HTR-8/SVneo (cell line): ENCODE results near the gene LRRC14B.

Experiments
- DNase-seq: peaks from one replicate; pipeline ENCODE4 v3.0.0; 2011; ENCODE audit warnings: low spot score, mixed read lengths; ENCODE audit not compliant: insufficient read length
- FAIRE-seq: peaks from 2 replicates; lab custom pipeline; 2011; peaks lifted over from hg19 to GRCh38; lab: Jason Lieb, UNC

The LRRC14B gene

GRCh38 chr5:172841-173251 lies 18.4 kb upstream of the LRRC14B start:
- FAIRE-seq, result no peak
- no peak for DNase-seq

GRCh38 chr5:173392-174290 lies 17.7 kb upstream of the LRRC14B start:
- peak; percentile 95 for FAIRE-seq
- DNase-seq, result no peak

GRCh38 chr5:174291-174600 lies 17.0 kb upstream of the LRRC14B start:
- no peak for DNase-seq
- FAIRE-seq, result no peak

GRCh38 chr5:174876-175465 lies 16.3 kb upstream of the LRRC14B start:
- DNase-seq, result no peak
- FAIRE-seq, result no peak

GRCh38 chr5:176296-176823 lies 14.9 kb upstream of the LRRC14B start:
- DNase-seq (no peak), FAIRE-seq (no peak)

- DNase-seq, result no peak
- no peak for FAIRE-seq
These were observed 13.2 kb upstream of the LRRC14B start for GRCh38 chr5:178110-178509.

- peak; percentile 49 for FAIRE-seq
- DNase-seq, result no peak
These were observed 11.9 kb upstream of the LRRC14B start for GRCh38 chr5:179401-179800.

- peak; percentile 51 for FAIRE-seq
These were observed 10.9 kb upstream of the LRRC14B start for GRCh38 chr5:180286-180918.

GRCh38 chr5:181160-181559 lies 10.1 kb upstream of the LRRC14B start:
- DNase-seq (no peak), FAIRE-seq (peak; percentile 13)

More at GRCh38 chr5:180286-180918, 10.9 kb upstream of the LRRC14B start:
- no peak for DNase-seq

- DNase-seq (no peak), FAIRE-seq (peak; percentile 46)
These were observed 9.7 kb upstream of the LRRC14B start for GRCh38 chr5:181566-181965.

- FAIRE-seq (peak; percentile 42), DNase-seq (no peak)
These were observed 9.2 kb upstream of the LRRC14B start for GRCh38 chr5:182126-182525.

- FAIRE-seq, result no peak
- no peak for DNase-seq
These were observed 6.8 kb upstream of the LRRC14B start for GRCh38 chr5:184471-184870.

- DNase-seq (no peak), FAIRE-seq (no peak)
These were observed 5.9 kb upstream of the LRRC14B start for GRCh38 chr5:185095-186070.

GRCh38 chr5:186091-187041 lies 4.9 kb upstream of the LRRC14B start:
- DNase-seq (no peak), FAIRE-seq (no peak)

GRCh38 chr5:187042-187431 lies 4.3 kb upstream of the LRRC14B start:
- DNase-seq, result no peak
- no peak for FAIRE-seq

- FAIRE-seq, result no peak
- DNase-seq, result no peak
These were observed 3.5 kb upstream of the LRRC14B start for GRCh38 chr5:187617-188451.

- DNase-seq (peak; percentile 99), FAIRE-seq (peak; percentile 98)
These were observed 2.5 kb upstream of the LRRC14B start for GRCh38 chr5:188488-189481.
